C4-2B (cell line): ENCODE measurements around the gene TARBP2.

Experiments used
- ZFX ChIP-seq: fragments of 450-650 bp; IDR thresholded peaks from 2 replicates; pipeline ENCODE4 v1.6.1; 2017
- TF ChIP-seq, protein P1 (sequence below): fragments of 450-650 bp; conservative IDR thresholded peaks from 2 replicates; pipeline ENCODE4 v1.5.1; 2017; ENCODE audit warnings: mild to moderate bottlenecking

DNA sequence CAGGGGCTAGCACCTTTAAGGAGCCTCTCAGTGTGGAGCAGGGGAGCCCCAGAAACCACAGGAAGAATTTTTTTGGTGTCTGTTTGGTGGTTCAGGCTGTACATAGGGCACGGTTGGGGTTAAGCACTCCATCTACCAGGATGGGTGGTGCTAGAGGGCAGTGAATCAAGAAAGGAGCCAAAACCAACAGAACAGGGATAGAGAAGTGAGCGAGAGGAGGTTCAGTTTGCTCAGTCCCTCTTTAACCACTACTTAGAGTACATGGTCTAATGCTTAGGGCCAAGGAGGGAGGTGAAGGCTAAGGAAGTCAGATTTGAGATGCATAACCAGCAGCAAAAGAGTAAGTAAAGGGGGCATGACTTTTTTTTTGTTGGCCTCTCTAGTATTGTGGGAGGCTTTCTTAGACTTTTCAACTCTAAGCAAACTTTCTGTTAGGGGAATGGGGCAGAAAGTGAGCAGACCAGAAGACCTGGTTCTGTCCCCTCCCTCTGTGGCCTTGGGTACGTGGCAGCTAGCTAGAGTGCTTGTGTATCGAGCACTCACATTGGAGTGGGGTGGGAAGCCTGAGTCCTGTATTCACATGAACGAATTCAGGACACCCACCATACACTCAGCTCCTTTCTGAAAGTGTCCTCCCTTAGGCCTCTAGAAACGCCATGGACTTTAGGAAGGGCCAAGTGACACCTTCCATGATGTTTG, 12.8 kb downstream of the TARBP2 start:
- TF ChIP-seq, protein P1, sequence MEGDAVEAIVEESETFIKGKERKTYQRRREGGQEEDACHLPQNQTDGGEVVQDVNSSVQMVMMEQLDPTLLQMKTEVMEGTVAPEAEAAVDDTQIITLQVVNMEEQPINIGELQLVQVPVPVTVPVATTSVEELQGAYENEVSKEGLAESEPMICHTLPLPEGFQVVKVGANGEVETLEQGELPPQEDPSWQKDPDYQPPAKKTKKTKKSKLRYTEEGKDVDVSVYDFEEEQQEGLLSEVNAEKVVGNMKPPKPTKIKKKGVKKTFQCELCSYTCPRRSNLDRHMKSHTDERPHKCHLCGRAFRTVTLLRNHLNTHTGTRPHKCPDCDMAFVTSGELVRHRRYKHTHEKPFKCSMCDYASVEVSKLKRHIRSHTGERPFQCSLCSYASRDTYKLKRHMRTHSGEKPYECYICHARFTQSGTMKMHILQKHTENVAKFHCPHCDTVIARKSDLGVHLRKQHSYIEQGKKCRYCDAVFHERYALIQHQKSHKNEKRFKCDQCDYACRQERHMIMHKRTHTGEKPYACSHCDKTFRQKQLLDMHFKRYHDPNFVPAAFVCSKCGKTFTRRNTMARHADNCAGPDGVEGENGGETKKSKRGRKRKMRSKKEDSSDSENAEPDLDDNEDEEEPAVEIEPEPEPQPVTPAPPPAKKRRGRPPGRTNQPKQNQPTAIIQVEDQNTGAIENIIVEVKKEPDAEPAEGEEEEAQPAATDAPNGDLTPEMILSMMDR: no peak
- no peak for TF ChIP-seq ZFX
